ENCODE data around the gene STK31. TPM values are rescaled to one million over a fixed set of nuclear protein-coding genes. Genes with fewer than 3 reads are reported as not detected.

STK31 gene
- total and polyA plus RNA-seq, 2 donors (not counting 1 experiment from before 2014, with no cell fraction given) = 0.13 to 1.8 TPM

DNA sequence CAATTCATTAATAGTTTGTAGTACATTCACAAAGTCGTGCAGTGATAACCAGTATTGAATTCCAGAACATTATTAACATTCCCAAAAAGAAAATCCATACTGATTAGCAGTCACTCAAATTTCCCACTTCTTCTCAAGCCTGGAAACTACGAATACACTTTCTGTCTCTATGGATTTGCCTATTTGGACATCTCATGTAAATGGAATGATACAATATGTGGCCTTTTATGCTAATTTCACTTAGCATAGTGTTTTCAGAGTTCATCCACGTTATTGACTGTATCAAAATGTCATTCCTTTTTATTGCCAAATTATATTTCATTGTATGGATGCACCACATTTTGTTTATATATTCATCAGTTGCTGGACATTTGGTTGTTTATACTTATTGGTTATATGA lies 78.8 kb downstream of the STK31 start:
- Mint-ChIP-seq H3K4me3 (no peak overlapping the region), H3K9me3 (ENCODE audit: insufficient read depth) (no peaks in the 10 kb centered on the region), H3K4me1 (no peaks in the 10 kb centered on the region), H3K27me3 (no peaks in the 10 kb centered on the region), H3K27ac (no peak overlapping the region)
- TF ChIP-seq, protein P1, sequence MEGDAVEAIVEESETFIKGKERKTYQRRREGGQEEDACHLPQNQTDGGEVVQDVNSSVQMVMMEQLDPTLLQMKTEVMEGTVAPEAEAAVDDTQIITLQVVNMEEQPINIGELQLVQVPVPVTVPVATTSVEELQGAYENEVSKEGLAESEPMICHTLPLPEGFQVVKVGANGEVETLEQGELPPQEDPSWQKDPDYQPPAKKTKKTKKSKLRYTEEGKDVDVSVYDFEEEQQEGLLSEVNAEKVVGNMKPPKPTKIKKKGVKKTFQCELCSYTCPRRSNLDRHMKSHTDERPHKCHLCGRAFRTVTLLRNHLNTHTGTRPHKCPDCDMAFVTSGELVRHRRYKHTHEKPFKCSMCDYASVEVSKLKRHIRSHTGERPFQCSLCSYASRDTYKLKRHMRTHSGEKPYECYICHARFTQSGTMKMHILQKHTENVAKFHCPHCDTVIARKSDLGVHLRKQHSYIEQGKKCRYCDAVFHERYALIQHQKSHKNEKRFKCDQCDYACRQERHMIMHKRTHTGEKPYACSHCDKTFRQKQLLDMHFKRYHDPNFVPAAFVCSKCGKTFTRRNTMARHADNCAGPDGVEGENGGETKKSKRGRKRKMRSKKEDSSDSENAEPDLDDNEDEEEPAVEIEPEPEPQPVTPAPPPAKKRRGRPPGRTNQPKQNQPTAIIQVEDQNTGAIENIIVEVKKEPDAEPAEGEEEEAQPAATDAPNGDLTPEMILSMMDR (IDR thresholded peaks at IDR 0.05) = no peak
- no peak for TF ChIP-seq EZH2 (IDR thresholded peaks at IDR 0.05; ENCODE audit: borderline replicate concordance, insufficient read depth, low read depth, low read length, poor library complexity, severe bottlenecking)
- intact Hi-C loops (cut with micrococcal nuclease) = no loop called here
- Histone ChIP-seq H3K36me3 (replicated peaks in 1 of 2; ENCODE audit: control extremely low read depth in 1 of 2, control insufficient read depth in 1 of 2, extremely low read depth in 1 of 2, insufficient read depth in 2 of 2, low read length in 1 of 2) (no peaks in the 10 kb centered on the region), H3K9ac (ENCODE audit: low read length) (no peak overlapping the region), H3K9me3 (ENCODE audit: control extremely low read depth in 1 of 3, control insufficient read depth in 2 of 3, insufficient read depth in 1 of 3, low read length in 2 of 3) (no peaks in the 10 kb centered on the region), H4K20me1 (ENCODE audit: control insufficient read depth, insufficient read depth, low read length, poor library complexity, severe bottlenecking) (no peaks in the 10 kb centered on the region), H3K27ac (ENCODE audit: low read length in 2 of 2) (no peak overlapping the region), H3K27me3 (replicated peaks in 1 of 4; ENCODE audit: control extremely low read depth in 1 of 4, control insufficient read depth in 3 of 4, insufficient read depth in 4 of 4, low read length in 3 of 4) (no peaks in the 10 kb centered on the region), H2AFZ (ENCODE audit: insufficient read depth, low read depth, low read length, poor library complexity, severe bottlenecking) (no peak overlapping the region), H3K4me1 (ENCODE audit: control insufficient read depth in 2 of 2, insufficient read depth in 2 of 2, low read length in 2 of 2) (no peaks in the 10 kb centered on the region), H3K4me3 (ENCODE audit: control extremely low read depth in 1 of 5, extremely low read depth in 1 of 5, insufficient read depth in 1 of 5, low read depth in 2 of 5, low read length in 4 of 5) (no peak overlapping the region), H3K79me2 (ENCODE audit: control insufficient read depth, insufficient read depth, low read length) (no peaks in the 10 kb centered on the region), H3K4me2 (replicated peaks; ENCODE audit: low read depth, low read length, poor library complexity, severe bottlenecking) (no peak overlapping the region)
- no peak for ATAC-seq (ENCODE audit: low read depth)
- POLR2A ChIA-PET = no interaction called here
- WGBS (ENCODE audit: insufficient coverage) = 80% methylated on average over 1 of the region's 3 CpGs
- DNase-seq = no peak
- CTCF ChIA-PET = no interaction called here

- peaks cover 0 to 2% (median 0%) of the 10 kb centered on the region in 4 experiments for H3K27me3 ChIP-seq (replicated peaks in 1 of 4; ENCODE audit: control extremely low read depth in 1 of 4, control insufficient read depth in 3 of 4, insufficient read depth in 4 of 4, low read length in 3 of 4)
- H3K4me1 ChIP-seq (ENCODE audit: control insufficient read depth in 2 of 2, insufficient read depth in 2 of 2, low read length in 2 of 2) = no peaks in the 10 kb centered on the region
- intact Hi-C loops (cut with micrococcal nuclease) = no loop called here
- no peak overlapping the region for H3K4me3 ChIP-seq (ENCODE audit: control extremely low read depth in 1 of 5, extremely low read depth in 1 of 5, insufficient read depth in 1 of 5, low read depth in 2 of 5, low read length in 4 of 5)
- no peaks in the 10 kb centered on the region for H3K36me3 ChIP-seq (replicated peaks in 1 of 2; ENCODE audit: control extremely low read depth in 1 of 2, control insufficient read depth in 1 of 2, extremely low read depth in 1 of 2, insufficient read depth in 2 of 2, low read length in 1 of 2)
- Mint-ChIP-seq H3K4me3 (no peak overlapping the region), H3K9me3 (ENCODE audit: insufficient read depth) (peaks cover 10% of the 10 kb centered on the region), H3K27me3 (no peaks in the 10 kb centered on the region), H3K4me1 (no peaks in the 10 kb centered on the region), H3K27ac (no peak overlapping the region)
- H3K9me3 ChIP-seq (ENCODE audit: control extremely low read depth in 1 of 3, control insufficient read depth in 2 of 3, insufficient read depth in 1 of 3, low read length in 2 of 3) = peaks cover 0 to 14% (median 12%) of the 10 kb centered on the region in 3 donors
- H4K20me1 ChIP-seq (ENCODE audit: control insufficient read depth, insufficient read depth, low read length, poor library complexity, severe bottlenecking) = no peaks in the 10 kb centered on the region
- no peak for DNase-seq
- H3K9ac ChIP-seq (ENCODE audit: low read length) = no peak overlapping the region
- no peak overlapping the region for H3K27ac ChIP-seq (ENCODE audit: low read length in 2 of 2)
- no peaks in the 10 kb centered on the region for H3K79me2 ChIP-seq (ENCODE audit: control insufficient read depth, insufficient read depth, low read length)
- TF ChIP-seq EZH2 (IDR thresholded peaks at IDR 0.05; ENCODE audit: borderline replicate concordance, insufficient read depth, low read depth, low read length, poor library complexity, severe bottlenecking) = no peak
- TF ChIP-seq, protein P1 (IDR thresholded peaks at IDR 0.05) = no peak
- CTCF ChIA-PET = no interaction called here
- no peak for ATAC-seq (ENCODE audit: low read depth)
- no peak overlapping the region for H2AFZ ChIP-seq (ENCODE audit: insufficient read depth, low read depth, low read length, poor library complexity, severe bottlenecking)
- POLR2A ChIA-PET = no interaction called here
- no peak overlapping the region for H3K4me2 ChIP-seq (replicated peaks; ENCODE audit: low read depth, low read length, poor library complexity, severe bottlenecking)
Measured at GRCh38 chr7:23791721-23792120, 81.7 kb downstream of the STK31 start.
